A673 (cell line): ENCODE measurements around the gene OSGEPL1. TPM values are rescaled to one million over a fixed set of nuclear protein-coding genes. Genes with fewer than 3 reads are reported as not detected.

Source experiments
- BruUV-seq: library from RNA; stranded (reverse); fragments of 400-500 nt; replicated peaks from 2 replicates; lab custom pipeline; 2021; lab: Mats Ljungman, UMichigan
- CTCF ChIA-PET: fragments of 300-600 bp; sonication (Branson Sonifier 250); formaldehyde crosslinking; loops from one replicate; lab custom pipeline; 2022; ENCODE audit warnings: antibody characterized with exemption; lab: Charles Lee
- POLR2A ChIA-PET: fragments of 300-600 bp; sonication (Branson Sonifier 250); formaldehyde crosslinking; loops from one replicate; lab custom pipeline; 2022; ENCODE audit warnings: antibody characterized with exemption; ENCODE audit not compliant: low non-redundant PET; lab: Charles Lee
- DNase-seq: peaks from one replicate; pipeline ENCODE4 v3.0.0-alpha.2; 2015; ENCODE audit warnings: low spot score
- H3K27ac ChIP-seq: fragments of 200-600 bp; sonication (generic); 2 replicates; pipeline ENCODE4 v1.5.1; 2016; ENCODE audit warnings: mixed run types, low read depth, mild to moderate bottlenecking, mixed read lengths, antibody characterized with exemption, low read length; ENCODE audit not compliant: poor library complexity, severe bottlenecking
- H3K27me3 ChIP-seq: fragments of 200-600 bp; sonication (generic); replicated peaks from 2 replicates; pipeline ENCODE4 v1.6.1; 2017; ENCODE audit warnings: mixed run types, low read depth, mild to moderate bottlenecking, mixed read lengths, antibody characterized with exemption, low read length; ENCODE audit not compliant: insufficient read depth, poor library complexity
- H3K36me3 ChIP-seq: fragments of 200-600 bp; sonication (generic); 2 replicates; pipeline ENCODE4 v1.6.1; 2016; ENCODE audit warnings: mixed run types, mild to moderate bottlenecking, mixed read lengths, antibody characterized with exemption, low read length; ENCODE audit not compliant: insufficient read depth, poor library complexity, severe bottlenecking
- H3K4me1 ChIP-seq: fragments of 200-600 bp; sonication (generic); 2 replicates; pipeline ENCODE4 v1.6.1; 2017; ENCODE audit warnings: mixed run types, mild to moderate bottlenecking, mixed read lengths, antibody characterized with exemption, low read length; ENCODE audit not compliant: insufficient read depth, poor library complexity, severe bottlenecking
- H3K4me3 ChIP-seq: fragments of 200-600 bp; sonication (generic); 2 replicates; pipeline ENCODE4 v1.5.1; 2016; ENCODE audit warnings: low read depth, mixed run types, mild to moderate bottlenecking, mixed read lengths, low read length; ENCODE audit not compliant: poor library complexity, severe bottlenecking
- H3K9me3 ChIP-seq: fragments of 200-600 bp; sonication (generic); 2 replicates; pipeline ENCODE4 v1.6.1; 2016; ENCODE audit warnings: mixed run types, low read depth, mild to moderate bottlenecking, mixed read lengths, antibody characterized with exemption, low read length; ENCODE audit not compliant: poor library complexity, severe bottlenecking
- CTCF ChIP-seq: fragments of 300-800, 200-600 bp; sonication (generic); conservative IDR thresholded peaks from 2 replicates; pipeline ENCODE4 v1.5.1; 2017; ENCODE audit warnings: low read depth, mild to moderate bottlenecking, antibody characterized with exemption, low read length, moderate library complexity, mixed read lengths
- EZH2 ChIP-seq: fragments of 200-600 bp; sonication (generic); IDR thresholded peaks from 2 replicates; pipeline ENCODE4 v1.6.1; 2017; ENCODE audit warnings: borderline replicate concordance, low read depth, mild to moderate bottlenecking, mixed read lengths, antibody characterized with exemption, low read length; ENCODE audit not compliant: poor library complexity, severe bottlenecking
- intact Hi-C: fragments of 100-400 bp; cut with micrococcal nuclease; formaldehyde crosslinking; loops from one replicate; pipeline ENCODE4 v1.10.0; 2022; ENCODE audit not compliant: unreplicated experiment
- total RNA-seq: library from RNA; stranded (reverse); gene quantifications from 2 replicates; pipeline ENCODE4 v1.2.3, GENCODE V29; 2021

OSGEPL1 gene
- total RNA-seq, 1 experiment from 2014 or later, result 13.7 TPM

- no TSS peak for BruUV-seq
- no peak for TF ChIP-seq EZH2
- peak; percentile 78 for TF ChIP-seq CTCF
- POLR2A ChIA-PET, result no interaction called here
- H3K4me1 ChIP-seq, result no peaks in the 10 kb centered on the region
- H3K36me3 ChIP-seq, result no peaks in the 10 kb centered on the region
- no peak overlapping the region for H3K27ac ChIP-seq
- H3K9me3 ChIP-seq, result no peaks in the 10 kb centered on the region
- intact Hi-C loops, result loop anchor here (1.0 kb wide), 1 partner anchor 37 kb away; the partner anchor contains the start of gene ASNSD1
- CTCF ChIA-PET, result no interaction called here
- no peak overlapping the region for H3K4me3 ChIP-seq
- no peaks in the 10 kb centered on the region for H3K27me3 ChIP-seq
- DNase-seq, result peak; percentile 66
Observed at GRCh38 chr2:189698020-189698887, 64.3 kb downstream of the OSGEPL1 start.

Other genes starting within 250 kb of the OSGEPL1 start
- 1.5 and 1.9 TPM in 2 replicates for gene SLC40A1, start 182.0 kb downstream of the OSGEPL1 start, total RNA-seq
- 50.7 and 58.2 TPM in 2 replicates for gene ASNSD1, start 101.3 kb downstream of the OSGEPL1 start, total RNA-seq
- 3.5 and 4.5 TPM in 2 replicates for gene ANKAR, start 88.1 kb downstream of the OSGEPL1 start, total RNA-seq
- gene ORMDL1, start 21.5 kb upstream of the OSGEPL1 start, total RNA-seq, result 59.7 and 64.0 TPM in 2 replicates
- 43.7 and 46.5 TPM in 2 replicates for gene PMS1, start 21.7 kb upstream of the OSGEPL1 start, total RNA-seq